ENCODE measurements around the gene IL21R.

IL21R gene

DNA sequence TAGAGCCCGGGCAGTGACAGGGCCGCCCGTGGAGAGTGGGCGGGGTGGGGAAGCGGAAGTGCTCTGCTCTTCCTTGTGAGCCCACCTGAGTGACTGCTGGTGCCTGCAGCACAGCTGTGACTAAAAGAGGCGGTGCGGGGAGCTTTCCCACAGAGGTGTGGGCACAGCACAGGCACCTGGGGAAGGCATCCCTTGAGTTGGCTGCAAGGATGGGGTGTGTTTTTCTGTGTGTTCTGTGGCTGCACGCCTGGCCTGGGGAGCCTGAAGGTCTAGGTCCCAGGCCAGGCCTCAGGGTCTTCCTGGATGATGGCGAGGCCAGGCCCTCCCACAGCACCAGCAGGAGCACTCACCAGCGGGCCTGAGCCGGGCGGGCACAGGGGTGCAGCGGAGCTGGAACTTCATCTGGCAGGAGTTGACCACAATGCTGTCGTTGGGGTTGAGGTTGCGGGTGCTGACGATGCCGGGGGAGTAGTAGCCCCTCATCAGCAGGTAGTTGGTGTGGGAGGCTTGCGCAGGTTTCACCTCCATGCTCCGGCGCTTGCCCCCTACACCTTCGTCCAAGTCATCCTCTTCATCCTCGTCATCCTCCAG is 67.1 kb downstream of the IL21R start:
- no peak for DNase-seq

DNA sequence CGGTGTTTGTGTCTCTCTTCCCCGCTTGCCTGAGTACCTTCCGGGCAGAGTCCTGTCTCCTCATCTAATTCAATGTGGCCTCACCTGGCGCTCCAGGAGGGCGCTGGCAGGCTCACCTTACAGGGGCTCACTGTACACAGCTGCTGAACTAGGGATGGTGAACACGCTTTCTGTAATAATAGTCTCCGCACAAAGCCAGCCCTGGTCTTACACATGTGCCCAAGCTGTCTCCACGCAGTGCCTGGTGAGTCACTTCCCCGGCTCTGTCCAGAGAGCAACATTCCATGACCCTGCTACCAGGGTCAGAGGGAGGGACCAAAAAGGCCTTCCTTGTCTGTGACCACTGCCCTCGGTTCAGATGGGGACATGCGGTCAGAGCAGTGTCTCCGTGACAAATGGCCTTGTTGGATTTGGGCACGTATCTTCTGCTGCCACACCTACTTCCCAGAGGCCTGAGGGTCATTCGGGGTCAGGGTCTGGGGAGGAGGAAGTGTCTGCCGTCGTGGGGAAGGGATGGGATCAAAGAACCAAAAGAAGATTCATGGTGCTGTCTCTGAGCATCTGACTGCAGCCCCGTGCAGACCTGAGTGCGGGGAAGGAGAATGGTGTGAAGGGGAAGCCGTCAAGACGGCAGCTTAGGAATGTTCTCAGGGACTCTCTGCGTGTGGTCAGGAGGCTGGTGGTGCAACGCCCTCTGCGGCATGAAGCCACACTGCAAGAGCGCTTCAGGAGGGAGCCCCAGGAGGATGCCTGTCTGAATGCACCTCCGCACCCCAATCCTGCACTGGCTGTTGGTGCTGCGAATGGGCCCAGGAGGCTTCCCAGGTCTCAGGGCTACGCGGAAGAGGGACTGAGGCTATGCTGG is 68.8 kb downstream of the IL21R start:
- DNase-seq, result no peak

DNA sequence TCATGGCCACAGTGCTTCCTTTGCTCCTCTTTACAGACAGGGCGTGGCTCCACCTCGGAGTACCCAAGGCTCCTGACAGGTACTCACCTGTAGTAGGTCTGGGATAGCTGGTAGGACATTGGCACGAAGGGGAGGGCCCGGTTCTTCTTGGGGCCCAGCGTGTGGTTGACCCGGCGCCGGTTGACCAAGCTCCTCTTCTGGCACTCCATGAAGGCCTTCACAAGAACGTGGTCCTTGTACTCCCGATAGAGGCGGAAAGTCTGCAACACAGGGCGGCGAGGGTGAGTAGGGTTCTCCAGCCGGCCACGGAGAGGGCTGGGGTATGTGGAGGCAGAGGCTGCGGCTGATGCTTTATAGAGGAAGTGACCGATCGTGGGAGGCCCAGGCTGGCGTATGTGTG is 69.7 kb downstream of the IL21R start:
- no peak for DNase-seq

DNA sequence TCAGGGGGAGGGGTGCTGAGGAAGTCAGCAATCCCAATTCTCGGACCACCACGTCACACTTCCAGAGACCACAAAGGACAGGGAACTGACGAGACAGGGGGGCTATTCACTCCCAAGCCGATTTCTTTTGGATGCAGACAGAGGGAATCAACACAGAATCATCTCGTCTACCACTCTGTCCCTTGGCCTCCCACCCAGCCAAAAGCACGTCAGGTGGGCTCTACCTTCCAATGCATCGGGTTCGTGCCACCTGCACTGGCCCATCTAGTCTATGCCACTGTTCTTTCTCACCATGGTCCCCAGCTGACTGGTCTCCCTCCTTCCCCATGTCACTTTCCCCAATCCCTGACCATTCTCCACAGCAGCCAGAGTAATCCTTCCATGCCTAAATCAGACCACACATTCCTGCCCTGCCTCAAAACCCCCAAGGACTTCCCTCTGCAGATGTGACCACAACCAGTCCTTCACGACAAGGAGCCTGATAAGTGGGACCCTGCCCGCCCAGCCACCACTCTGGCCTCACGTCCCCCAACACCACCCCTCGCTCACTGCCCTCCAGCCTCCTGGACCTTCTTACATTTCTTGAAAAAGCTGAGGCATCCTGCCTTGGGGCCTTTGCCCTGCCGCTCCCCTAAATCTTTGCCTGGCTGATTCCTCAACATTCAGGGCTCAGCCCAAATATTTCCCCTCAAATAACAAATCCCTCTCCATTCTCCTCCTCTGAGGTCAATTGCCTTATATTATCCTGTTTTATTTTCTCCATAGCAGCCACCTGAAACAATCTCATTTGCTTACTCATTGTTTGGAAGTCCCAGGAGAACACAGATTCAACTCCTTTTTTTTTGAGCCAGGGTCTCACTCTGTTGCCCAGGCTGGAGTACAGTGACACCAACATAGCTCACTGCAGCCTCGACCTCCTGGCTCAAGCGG is 70.4 kb downstream of the IL21R start:
- DNase-seq, result no peak

DNA sequence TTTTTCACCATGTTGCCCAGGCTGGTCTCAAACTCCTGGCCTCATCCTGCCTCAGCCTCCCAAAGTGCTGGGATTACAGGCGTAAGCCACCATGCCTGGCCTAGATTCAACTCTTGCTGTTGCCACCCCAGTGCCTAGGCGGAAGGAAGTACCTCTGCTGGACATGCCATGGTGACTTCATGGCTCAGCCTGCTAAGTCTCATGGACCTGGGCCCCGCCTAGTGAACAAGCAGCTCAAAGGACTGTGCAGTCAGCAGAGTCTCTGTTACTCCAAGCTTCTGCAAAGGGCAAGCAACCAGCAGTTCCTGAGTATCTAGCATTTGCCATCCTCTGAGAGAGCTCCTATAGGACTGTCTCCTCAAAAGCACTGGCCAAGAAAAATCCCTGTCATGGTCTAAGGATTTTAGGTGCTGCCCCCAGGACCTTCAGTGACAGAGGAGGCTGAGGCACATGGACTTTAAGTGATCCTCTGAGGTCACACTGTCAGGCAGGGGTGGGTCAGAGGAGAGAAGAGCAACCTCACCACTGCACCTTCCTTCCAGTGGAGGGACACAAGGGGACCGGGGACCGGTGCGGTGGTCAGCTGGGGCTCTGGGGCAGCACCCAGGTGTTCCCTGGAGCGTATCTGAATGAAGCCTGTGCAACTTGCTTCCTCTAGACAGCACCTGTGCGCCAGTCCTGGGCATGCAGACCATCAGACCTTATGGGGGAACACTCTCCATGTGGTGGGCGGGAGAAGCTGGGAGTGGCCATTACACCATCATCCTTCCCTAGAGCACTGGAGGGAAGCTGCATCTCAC is 71.3 kb downstream of the IL21R start:
- no peak for DNase-seq

DNA sequence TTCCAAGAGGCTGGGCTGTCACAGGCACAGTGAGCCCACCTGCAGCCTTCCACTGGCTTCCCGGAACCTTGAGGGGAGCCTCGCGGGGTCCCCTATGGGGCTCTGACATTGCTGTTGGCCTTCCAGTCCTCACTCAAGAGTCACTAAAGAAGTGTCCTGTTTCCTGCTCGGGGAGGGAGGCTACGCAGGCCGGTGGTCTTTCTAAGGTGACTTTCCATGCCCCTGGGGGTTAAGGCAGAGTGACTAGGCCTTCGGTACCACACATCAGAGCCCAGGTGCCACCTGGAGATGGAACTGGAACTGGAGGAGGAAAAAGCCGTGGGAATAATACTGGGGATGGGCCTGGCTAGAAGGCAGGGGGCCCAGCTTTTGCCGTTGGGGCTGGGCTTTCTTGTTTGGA is 72.1 kb downstream of the IL21R start:
- DNase-seq, result no peak

DNA sequence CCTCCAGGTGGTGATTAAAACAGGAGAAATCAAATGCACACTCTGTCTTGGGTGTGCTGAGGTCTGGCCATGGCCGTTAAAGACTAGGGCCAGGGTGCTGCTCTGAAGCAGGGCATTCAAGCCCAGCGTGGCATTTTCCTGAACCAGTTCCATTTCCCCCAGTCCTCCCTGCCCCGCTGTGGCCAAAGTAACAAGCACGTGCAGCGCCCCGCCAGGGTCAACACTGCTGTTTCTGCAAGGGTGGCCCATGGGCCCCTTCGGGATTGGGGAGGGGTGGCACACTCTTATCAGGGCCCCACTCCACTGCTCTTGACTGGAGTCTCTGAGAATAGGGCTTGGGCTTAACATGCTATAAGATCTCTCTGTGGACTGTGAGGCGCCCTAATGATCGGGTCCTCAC is 72.9 kb downstream of the IL21R start:
- no peak for DNase-seq

DNA sequence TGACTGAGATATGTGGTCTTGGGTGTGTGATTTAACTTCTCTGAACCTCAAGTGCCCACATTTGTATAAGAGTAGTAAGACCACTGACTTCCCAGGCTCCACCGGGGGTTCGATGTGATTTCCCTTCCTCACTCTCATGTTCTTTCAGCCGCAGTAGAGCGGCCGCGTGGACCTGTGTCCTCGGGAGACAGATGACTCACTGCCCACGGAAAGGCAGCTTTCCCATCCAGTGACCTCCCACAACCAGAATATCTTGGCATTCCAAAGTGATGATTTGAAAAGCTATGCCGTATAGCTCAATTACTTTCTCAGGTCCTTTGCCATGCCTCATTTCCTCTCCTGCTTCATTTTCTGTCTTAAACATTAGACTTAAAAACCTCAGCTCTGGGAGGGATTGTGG is 73.6 kb downstream of the IL21R start:
- DNase-seq, result no peak

DNA sequence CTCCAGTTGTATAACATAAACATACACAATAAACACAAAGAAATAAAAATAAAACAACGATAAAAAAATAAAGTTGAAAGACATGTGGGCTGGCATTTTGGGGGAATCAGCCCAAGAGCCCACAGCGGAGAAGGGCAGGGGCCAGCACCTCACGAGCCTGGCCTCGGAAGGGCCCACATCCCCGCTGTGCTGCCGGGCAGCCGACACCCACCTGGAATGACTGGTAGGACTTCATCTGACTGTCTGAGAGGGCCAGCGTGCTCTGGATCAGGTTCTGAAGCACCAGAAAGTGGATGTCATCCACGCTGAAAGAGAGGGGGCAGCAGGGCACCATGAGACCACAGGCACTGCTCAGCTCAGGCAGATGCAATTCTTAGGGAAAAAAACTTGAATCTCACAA is 74.3 kb downstream of the IL21R start:
- no peak for DNase-seq

DNA sequence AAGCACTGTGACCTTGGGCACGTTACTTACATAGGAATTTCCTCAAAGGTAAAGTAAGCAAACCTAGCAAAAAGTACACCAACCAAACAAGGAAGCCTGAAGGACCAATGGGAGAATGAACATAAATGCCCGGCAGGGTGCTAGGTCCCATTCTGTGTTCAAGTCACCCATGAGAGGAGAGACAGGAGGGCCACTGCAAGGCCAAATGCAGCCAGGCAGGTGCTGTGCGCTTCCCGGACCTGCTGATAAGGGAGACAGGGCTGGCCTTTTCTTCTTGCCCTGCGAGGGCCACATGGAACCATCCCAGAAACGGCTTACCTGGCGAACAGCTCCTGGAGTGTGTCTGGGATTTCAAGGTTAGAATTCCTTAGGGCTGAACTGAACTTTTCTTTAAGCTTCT is 78.8 kb downstream of the IL21R start:
- DNase-seq, result no peak

DNA sequence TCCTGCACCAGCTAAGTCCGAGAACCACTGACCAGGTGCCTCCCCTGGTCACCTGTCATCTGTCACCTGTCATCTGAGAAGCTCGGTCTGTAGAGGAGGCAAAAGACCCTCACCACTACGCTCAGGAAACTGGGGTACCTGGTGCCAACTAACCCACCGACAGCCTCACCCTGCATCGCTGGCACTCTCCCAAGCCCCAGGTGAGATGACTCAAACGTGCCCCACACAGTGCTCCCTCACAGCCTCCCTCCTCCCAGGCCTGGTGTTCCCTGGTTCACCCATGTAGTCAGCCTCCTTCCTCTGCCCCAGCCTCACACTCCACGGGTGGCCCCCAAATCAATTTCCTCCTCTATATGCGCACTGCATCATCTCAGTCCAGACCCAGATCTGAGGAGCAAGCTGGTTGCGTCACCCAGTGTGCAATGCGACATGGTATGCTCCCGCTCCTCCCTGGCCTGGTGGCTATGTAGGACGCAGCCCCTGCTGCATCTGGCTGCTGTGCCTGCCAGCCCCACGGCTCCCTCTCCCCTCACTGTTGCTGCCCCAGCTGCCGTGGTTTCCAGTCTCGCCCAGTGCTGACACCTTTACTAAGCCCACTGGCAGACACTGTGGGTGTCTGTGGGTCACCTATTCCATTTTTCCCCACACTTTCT is 79.4 kb downstream of the IL21R start:
- no peak for DNase-seq

DNA sequence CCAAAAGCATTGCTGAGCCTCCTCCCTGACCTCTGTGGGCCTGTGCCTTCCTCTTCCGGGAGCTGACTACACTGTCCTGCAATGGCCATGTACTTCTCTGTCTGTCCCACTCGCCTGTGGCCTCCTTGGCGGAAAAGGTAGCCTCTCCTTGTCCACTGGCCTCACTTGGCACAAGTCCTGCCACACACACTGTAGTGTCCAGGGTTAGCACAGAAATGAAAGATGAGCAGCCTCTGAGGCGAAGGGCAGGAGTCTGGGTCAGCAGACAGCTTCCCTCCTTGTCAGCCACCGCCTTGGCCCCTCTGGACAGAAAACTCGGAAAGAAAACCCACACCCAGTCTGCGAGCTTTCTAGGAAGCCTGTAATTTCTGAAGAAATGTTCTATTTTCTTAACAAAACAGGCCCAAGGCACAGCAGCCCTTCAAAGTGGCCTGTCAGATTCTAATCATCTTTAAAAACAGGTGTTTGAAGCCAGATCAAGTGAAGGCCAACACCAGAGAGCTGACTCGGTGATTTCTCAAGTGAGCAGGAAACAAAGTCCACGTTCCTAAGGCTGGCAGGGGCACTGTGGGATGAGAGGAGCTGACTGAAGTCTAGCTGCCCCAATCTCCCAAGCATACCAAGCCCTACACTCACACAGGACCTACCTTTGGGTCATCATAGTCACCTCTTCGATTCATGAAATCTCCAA is 80.6 kb downstream of the IL21R start:
- no peak for DNase-seq

DNA sequence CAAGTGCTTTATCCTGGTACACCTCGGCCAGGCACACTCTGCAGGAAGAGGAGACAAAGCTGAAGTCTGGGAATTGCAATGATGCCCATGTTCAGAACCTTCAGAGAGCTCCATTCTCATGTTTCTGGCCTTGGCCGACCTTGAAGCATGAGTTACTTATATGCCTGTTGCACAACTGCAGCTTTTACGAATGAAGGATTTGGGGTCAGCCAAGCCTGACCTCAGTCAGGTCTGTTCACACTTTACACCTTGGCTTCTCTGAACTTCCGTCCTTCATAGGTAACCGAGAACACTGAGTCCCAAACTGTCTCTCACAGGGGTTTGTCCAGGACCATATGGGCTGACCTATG is 81.1 kb downstream of the IL21R start:
- no peak for DNase-seq

DNA sequence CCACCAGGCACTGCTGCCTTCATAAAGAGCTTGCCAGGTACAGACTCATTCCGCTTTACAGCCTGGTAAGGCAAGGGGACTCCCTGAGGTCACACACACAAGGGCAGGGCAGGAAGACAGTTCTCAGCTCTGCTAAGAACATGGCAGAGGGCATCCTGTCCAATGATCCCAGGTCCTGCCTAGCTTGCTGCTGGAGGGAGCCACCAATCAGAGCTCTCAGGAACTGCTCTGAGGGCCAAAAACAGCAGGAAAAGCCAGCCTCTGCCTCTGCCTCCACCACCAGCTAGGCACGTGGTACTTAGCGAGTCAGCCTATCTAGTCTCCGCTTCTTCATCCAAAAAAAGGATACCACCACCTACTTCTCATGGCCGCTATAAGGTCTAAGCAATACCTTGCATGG is 81.7 kb downstream of the IL21R start:
- DNase-seq, result no peak

DNA sequence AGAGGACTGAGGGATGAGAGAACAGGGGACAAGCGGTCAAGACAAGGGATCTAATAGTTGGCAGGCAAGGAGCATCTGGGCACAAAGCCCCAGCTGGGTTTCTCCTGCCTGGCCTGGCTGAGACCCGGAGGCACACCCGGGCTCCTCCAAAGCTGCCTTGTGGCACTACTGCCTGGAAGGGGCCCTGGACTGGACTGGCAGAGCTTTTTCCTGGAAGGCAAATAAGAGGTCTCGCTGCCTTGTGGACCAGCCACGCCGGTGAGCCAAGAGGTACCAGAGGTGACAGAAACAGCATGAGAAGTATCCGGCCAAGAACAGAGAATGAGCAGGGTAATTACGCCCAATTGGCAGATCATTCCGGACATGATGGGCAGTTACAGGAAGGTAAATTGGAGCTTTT is 83.2 kb downstream of the IL21R start:
- DNase-seq, result no peak

DNA sequence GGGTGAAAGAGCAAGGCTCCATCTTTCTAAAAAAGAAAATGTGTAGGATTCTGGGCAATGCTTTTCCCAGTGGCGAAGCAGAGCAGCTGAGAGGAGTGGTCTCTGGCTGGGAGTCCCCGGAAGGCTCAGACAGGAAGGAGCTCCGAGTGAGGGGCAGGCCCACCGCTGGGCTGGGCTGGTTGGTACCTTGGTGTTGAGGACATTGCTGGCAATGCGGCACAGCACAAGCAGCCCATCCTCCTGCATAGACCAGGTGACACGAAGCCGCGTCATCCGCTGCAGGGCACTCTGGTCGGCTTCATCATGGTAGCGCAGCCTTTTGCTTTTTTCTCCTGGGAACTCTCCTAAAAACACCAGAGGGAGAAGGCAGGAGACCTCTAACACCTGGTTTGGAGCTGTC is 83.8 kb downstream of the IL21R start:
- DNase-seq, result no peak

DNA sequence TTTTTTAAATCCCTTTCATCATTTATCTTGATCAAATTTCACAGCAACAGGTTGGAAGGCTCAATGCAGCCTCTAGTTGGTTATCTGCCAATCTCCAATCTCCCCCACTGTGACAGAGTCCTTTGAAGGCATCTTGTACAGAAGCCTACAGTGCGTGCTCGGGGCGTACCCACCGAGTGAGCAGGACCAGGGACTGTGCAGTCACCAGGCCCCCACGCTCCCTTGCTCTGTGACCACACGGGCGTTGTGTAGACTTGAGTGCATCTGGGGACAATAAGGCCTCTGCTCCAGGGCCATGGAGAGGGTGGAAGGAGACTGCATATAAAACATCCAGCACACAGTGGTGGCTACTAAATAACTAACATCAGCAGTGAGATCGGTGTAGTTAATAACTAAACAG is 84.4 kb downstream of the IL21R start:
- no peak for DNase-seq

DNA sequence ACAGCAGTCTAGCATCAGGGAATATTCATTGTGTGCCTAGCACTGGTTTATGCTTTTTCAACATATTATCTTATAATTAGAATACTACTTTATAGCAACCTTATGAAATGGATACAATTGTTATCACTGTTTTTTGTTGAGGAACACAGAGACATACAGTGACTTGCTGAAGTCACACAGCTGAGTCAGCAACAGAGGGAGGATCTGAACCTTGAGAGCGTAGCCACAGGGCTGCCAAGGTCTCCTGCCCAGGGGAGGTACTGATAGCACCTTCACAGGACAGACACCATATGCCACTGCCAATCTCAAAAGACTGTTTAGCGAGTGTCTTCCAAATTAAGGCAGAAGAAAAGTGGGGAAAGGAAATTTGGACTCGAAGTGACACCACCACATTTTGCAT is 84.8 kb downstream of the IL21R start:
- no peak for DNase-seq

DNA sequence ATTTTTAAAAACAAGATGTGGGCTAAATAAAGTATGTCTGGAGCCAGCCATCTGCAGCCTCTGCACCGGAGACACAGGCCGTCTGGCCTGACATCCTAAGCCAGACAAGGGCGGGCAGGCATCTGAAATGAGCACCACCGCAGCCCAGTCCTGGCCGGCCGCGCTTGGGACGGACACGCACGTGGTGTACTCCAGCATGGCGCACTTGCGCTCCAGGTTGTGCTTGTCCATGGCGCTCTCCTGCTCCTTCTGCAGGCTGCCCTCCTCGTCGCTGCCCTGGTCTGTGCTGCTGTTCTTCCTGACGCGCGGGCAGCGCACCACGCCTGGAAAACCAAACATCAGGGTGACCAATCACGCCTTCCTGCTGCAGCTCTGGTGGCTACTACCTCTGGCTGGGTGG is 87.4 kb downstream of the IL21R start:
- DNase-seq, result no peak

DNA sequence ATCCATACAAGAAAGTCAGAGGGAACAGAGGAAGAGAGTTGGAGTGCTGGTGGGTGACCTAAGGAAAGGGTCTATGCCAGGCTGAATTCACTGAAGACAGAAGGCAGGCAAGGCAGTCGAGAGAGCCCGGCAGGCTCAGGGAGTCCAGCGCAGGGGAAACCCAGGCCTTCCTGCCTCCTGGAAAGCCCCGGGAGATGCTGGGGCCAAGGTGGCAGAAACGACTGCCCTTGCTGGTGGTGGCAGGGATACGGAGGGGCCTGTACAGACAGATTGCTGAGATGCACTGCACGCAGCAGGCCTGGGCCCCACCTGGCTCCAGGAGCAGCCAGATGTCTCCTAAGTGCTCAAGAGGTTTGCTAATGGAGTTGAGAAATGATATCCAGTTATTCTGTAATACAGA is 87.9 kb downstream of the IL21R start:
- no peak for DNase-seq

DNA sequence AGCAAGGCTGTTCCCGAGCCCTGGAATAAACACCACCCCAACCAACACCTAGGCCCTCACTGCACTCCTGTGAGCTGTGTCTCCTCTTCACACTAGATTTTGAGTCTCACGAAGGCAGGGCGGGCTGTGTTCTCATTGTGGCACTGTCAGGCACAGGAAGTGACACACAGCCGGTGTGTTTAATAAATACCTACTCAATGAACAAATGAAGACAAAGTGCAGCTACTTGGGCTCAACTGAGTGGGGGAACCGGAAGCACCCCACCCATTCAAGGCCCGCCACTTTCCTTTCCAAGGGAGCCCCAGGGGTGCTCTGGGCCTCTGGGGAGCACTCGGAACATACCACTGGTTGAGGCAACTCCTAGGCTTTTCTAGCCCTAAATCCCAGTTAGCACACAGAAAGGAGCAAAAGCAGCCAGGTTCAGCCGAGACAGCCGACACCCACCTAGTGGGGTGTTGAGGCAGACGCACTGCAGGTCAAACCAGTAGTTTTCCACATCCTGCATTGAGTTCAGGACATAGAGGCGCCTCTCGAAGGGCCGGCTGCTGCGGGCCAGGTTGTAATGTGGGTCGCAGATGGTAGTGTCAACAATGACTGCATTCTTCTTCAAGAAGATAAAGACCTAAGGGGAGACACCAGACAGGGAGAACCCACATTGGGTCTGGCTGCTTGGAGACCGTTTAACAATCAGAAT is 90.1 kb downstream of the IL21R start:
- no peak for DNase-seq

Data from NCI-H2081 (cell line).